Activated T-cell treated with anti-CD3 and anti-CD28 coated beads for 24 hours (primary cell): ENCODE results near the gene TBX4.

Source experiments
- DNase-seq: peaks from one replicate; pipeline ENCODE4 v3.0.0-alpha.2; 2020; ENCODE audit warnings: low read depth

The TBX4 gene

GRCh38 chr17:61452301-61453290 lies at the start of gene TBX4:
TSS of gene TBX4 (plus strand) at chr17:61452422. CDS start at chr17:61456491, 4,069 bp downstream.
- no peak for DNase-seq

- DNase-seq = no peak
Observed at GRCh38 chr17:61402978-61403800, 49.0 kb upstream of the TBX4 start.

GRCh38 chr17:61403801-61404662 lies 48.2 kb upstream of the TBX4 start:
- no peak for DNase-seq

- DNase-seq = no peak
Observed at GRCh38 chr17:61404663-61404912, 47.6 kb upstream of the TBX4 start.

GRCh38 chr17:61404913-61405685 lies 47.1 kb upstream of the TBX4 start:
- no peak for DNase-seq

GRCh38 chr17:61405686-61406536 lies 46.3 kb upstream of the TBX4 start:
- no peak for DNase-seq

- no peak for DNase-seq
Observed at GRCh38 chr17:61406537-61406845, 45.7 kb upstream of the TBX4 start.

GRCh38 chr17:61406971-61407911 lies 45.0 kb upstream of the TBX4 start:
- no peak for DNase-seq

GRCh38 chr17:61408151-61409041 lies 43.8 kb upstream of the TBX4 start:
- no peak for DNase-seq

- DNase-seq = no peak
Observed at GRCh38 chr17:61409301-61410112, 42.7 kb upstream of the TBX4 start.

- peak; percentile 56 for DNase-seq
Observed at GRCh38 chr17:61410141-61411010, 41.8 kb upstream of the TBX4 start.

- no peak for DNase-seq
Observed at GRCh38 chr17:61411011-61411260, 41.3 kb upstream of the TBX4 start.

GRCh38 chr17:61411261-61412142 lies 40.7 kb upstream of the TBX4 start:
- DNase-seq = no peak

- DNase-seq = peak; percentile 70
Observed at GRCh38 chr17:61412143-61412859, 39.9 kb upstream of the TBX4 start.
